Limb (tissue), 2 donors: ENCODE data around the gene S100P.
"Not testable (repeated sequence)": the region's sequence is repeated elsewhere in the genome, so short reads cannot be mapped to it uniquely, and the experiment has no call there.

Experiments used
- DNase-seq, 2 donors: peaks; one replicate each; pipeline ENCODE4 v3.0.0-alpha.2; 2016; ENCODE audit errors: extremely low spot score in 2 of 2

Gene S100P

DNA sequence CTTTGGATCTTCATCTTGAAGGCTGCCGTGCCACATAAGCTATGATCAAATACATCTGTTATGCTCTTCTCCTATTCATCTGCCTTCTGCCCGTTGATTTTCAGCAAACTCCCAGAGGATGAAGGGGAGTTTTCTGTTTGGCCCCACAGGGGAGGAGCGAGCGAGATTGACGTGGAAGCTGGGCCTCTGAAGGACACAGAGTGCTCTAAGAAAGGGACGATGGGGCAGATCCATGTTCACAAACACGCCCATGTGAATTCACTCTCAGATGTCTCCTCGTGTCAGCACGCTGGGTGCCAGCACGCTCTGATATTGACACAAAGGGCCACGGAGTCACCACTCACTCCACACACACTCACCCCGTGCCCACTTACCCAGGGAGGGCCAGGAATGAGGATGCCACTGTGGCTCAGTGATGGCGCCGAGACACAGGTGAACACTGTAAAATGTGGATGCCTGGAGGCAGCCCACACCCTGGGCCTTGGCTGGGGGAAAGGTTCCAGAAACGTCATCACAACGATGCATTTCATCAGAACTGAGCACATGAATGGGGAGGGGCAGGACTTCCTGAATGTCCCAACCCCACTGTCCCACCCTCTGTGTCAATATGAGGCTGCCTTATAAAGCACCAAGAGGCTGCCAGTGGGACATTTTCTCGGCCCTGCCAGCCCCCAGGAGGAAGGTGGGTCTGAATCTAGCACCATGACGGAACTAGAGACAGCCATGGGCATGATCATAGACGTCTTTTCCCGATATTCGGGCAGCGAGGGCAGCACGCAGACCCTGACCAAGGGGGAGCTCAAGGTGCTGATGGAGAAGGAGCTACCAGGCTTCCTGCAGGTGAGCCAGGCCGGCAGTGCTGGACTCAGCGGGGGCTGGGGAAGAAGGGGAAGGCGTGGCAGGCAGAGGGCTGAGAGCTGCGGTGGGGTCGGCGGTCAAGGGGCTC lies at the start of gene S100P:
S100P (plus strand) TSS at position 648 of the 946 bp plus-strand sequence; CDS start at position 703, 55 bp downstream.
- DNase-seq: no peak

DNA sequence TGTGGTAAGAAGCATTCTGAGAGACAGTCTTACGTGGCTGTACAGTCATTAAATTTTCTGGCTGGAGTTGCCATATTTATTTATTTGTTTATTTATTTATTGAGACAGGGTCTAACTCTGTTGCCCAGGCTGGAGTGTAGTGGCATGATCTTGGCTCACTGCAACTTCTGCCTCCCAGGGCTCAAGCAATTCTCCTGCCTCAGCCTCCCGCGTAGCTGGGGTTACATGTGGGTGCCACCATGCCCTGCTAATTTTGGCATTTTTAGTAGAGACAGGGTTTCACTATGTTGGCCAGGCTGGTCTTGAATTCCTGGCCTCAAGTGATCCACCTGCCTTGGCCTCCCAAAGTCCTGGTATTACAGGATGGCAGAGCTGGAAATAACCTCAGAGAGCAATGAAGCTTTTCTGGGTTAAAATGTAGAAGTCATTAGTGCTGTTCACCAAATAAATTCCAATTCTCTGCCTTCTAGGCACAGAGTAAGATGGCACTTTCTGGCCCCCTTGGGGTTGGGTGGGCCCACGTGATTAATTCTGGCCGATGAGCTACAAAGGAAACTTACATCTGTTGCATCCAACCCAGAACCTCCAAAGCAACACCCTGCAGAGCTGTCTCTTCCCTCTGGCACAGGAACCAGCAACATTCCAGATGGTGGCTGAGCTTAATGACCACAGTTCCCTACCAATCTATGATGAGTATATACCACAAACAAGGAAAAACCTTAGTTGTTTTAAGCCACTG lies 48.7 kb upstream of the S100P start:
- DNase-seq: no peak

DNA sequence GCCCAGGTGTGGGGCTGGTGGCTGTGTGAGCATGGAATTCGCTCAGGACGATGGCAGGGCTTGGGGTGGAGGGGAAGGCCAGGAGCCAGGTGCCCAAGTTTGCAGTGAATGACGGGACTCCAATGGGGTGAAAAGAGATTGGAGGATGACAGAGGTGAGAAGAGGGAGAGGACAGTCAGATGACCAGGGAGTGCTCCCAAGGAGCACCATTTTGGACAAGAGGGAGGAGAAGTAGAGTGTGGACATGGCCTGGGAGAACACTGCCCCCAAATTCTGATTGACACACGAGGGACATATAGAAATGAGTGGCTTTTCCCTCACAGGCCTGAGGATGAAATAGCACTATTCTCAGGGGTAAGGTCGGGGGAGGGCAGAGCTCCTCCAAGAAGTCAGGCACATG lies 46.5 kb upstream of the S100P start:
- no peak for DNase-seq

DNA sequence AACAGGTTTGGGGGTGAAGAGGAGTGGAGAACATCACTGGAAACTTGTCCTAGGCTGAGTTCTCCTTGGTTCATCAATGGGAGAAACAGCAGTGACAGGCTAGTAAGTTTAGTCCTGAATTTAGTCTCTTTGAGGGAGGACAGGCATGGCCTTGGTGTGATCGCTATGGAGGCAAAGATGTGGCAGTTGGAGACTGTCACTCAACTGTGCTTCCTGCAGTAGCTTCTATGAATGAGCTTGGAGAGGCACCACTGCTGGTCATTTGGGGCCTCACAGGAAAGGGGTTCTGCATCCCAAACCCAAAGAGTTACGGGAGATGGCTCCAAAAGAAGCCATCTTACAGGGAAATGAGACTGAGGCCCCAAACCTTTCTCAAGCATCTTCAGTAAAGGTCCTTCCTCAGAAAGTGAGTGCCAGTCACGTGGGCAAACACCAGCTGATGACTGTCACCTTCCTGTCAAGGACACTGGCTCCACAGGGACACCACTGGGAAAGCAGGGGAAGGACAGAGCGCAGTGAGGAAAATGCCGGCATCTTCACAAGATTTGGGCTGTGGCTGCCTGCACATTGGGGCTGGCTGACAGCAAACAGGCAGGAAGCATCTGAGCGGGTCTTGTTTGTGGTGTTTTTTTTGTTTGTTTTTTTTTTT lies 46.0 kb upstream of the S100P start:
- no peak for DNase-seq

DNA sequence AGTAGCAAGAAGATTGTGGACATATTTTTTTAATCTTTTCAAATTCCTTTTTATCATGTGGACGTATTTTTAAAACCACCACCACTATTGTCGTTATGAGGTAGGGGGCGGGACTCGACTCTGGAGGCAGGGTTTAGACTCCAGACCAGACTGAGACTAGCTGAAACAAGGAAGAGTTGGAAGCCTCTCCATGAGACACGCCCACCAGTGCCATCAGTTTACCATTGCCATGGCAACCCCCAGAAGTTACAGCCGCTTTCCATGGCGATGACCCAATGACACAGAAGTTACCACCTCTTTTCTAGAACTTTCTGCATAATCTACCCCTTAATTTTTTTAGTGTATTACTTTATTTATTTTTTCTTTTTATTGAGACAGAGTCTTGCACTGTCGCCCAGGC lies 44.5 kb upstream of the S100P start:
- DNase-seq: no peak

DNA sequence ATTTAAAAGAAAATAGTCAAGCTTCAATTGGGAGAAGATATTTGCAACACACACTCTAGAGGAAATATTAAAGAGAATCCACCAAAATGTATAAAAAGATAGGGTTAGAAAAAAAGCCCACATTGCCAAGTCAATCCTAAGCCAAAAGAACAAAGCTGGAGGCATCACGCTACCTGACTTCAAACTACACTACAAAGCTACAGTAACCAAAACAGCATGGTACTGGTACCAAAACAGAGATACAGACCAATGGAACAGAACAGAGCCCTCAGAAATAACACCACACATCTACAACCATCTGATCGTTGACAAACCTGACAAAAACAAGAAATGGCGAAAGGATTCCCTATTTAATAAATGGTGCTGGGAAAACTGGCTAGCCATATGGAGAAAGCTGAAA lies 39.5 kb upstream of the S100P start:
- DNase-seq: not testable (repeated sequence)

DNA sequence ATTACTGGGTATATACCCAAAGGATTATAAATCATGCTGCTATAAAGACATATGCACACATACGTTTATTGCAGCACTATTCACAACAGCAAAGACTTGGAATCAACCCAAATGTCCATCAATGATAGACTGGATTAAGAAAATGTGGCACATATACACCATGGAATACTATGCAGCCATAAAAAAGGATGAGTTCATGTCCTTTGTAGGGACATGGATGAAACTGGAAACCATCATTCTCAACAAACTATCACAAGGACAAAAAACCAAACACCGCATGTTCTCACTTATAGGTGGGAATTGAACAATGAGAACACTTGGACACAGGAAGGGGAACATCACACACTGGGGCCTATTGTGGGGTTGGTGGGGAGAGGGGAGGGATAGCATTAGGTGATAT lies 38.4 kb upstream of the S100P start:
- DNase-seq: not testable (repeated sequence)

DNA sequence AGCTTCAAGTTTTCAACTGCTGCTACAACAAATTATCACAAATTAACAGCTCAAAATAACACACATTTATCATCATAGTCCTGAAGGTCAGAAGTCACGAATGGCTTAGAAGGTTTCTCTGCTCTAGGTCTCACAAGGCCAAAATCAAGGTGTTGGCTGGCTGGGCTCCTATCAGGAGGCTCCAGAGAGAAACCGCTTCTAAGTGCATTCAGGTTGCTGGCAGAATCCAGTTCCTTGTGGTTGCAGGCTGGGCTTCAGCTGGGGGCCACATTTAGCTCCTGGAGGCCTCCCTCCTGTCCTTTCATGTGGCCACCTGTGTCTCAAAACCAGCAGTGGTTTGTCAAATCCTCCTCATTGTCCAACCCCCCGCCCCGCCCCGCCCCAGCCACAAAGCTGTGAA lies 37.8 kb upstream of the S100P start:
- DNase-seq: no peak

DNA sequence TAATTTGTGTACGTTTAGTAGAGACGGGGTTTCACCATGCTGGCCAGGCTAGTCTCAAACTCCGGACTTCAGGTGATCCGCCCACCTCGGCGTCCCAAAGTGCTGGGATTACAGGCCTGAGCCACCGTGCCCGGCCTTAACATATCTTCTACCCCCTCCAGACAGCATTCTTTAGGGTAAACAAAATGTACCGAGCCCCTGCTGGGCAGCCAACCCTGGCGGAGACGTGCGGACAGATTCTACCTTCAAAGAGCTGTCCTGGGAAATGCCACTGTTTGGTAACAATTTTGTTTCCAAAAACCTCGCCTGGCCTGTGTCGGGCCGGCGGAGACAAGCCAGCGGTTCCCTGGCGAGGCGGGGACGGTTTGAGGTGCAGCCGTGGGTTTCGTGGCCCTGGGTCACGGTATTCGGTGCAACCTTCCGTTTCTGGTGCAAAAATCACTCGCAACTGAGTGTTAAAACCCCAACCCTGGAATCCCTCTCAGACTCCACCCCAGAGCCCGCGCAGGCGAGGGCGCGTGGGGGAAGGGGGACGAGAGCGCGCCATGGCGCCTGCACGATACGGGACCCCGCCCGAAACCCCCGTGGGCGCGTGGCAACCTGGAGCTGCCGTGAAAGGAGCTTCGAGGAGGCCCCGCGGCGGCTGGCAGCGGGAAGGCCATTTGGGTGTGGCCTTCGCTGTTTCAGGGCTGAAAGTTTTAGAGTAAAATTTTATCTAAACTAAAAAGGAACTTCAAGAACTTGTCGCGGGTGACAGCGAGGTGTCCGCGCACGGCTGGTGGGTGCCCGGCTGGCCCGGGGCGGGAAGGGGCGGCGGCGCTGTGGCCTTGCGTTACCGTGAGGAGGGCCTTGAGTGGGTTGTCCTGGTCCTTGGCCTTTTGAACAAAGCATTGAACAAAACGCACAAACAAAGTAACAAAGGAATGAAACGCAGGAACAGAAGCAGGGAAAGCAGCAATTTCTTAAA lies 36.2 kb upstream of the S100P start:
- DNase-seq: no peak

DNA sequence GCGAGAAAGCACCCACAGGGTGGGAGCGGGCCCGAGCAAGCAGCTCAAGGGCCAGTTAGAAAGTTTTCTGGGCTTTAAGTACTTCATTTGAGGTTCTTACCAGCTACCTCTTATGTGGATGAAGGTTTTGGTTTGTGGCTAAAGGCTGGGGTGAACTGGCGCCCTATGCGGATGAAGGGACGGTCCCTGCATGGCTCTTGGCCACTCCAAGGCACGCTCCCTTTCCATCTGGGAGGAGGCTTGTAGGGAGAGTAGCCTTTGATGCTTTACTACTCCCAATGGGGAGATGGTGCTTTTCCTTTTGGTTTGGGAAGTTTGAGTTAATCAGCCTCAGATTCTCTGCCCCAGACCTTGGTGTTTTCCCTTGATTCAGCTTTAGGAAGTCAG lies 35.5 kb upstream of the S100P start:
- no peak for DNase-seq

DNA sequence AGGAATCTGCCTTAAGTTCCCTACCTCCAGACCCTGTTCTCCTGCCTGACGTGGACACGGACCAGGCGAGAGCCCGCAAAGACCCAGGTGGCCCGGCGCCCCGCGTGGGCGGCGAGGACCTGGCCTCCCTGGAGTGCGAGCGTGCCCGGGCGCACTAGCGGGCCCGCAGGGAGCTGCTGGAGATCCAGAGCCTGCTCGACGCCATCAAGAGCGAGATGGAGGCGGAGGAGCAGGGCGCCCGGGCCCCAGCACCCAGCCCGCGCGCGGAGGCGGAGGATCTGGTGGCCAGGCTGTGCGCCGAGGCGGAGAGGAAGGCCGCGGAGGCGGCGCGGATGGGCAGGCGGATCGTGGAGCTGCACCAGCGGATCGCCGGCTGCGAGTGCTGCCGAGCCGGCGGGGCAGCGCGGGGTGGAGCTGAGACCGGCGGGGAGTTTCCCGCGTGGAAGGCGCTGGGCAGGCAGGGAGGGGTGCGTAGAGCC lies 35.0 kb upstream of the S100P start:
- peak in 1 of 2 donors; percentile 59 for DNase-seq

DNA sequence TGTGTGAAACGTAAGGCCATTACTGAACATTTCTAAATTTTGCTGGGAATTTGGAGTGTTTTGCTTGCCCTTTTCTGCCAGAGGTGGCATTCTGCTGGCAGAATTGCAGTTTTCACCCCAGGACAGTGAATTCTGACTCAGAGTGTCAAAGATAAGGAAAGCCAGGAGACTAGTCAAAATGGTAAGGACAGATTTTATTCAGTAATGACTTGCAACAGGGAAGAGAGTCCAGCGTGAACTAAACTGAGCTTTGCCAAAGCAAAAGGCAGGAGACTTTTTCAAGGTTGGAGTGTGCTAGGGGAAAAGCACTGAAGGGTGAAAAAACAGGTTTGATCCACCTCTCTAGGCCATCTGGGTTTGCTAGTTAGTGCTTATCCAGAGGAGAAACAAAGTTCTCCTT lies 33.8 kb upstream of the S100P start:
- DNase-seq: no peak

DNA sequence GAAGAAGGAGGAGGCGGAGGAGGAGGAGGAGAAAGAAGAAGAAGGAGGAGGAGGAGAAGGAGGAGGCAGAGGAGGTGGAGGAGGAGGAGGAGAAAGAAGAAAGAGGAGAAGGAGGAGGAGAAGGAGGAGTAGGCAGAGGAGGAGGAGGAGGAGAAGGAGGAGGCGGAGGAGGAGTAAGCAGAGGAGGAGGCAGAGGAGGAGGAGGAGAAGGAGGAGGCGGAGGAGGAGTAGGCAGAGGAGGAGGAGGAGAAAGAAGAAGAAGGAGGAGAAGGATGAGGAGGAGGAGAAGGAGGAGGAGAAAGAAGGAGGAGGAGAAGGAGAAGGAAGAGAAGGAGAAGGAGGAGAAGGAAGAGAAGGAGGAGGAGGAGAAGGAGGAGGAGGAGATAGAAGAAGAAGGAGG lies 33.2 kb upstream of the S100P start:
- DNase-seq: no peak

DNA sequence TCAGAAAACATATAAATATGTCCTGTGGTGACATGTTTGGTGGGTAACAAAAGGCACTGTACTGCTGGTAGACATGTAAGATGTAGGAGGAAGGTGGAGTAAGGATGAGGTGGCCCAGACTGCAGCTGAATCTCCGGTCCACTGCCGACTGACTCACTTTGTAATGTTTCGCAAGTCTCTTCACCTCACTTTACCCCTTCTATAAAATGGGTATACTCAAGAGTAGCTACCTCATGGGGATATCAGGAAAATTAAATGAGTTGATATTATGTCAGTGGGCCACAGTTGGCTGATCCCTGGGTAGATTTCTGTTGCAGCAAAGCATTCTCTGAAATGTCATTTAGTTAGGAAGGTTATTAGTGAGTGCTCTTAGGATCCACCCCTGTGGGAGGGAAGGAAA lies 31.1 kb upstream of the S100P start:
- no peak for DNase-seq

DNA sequence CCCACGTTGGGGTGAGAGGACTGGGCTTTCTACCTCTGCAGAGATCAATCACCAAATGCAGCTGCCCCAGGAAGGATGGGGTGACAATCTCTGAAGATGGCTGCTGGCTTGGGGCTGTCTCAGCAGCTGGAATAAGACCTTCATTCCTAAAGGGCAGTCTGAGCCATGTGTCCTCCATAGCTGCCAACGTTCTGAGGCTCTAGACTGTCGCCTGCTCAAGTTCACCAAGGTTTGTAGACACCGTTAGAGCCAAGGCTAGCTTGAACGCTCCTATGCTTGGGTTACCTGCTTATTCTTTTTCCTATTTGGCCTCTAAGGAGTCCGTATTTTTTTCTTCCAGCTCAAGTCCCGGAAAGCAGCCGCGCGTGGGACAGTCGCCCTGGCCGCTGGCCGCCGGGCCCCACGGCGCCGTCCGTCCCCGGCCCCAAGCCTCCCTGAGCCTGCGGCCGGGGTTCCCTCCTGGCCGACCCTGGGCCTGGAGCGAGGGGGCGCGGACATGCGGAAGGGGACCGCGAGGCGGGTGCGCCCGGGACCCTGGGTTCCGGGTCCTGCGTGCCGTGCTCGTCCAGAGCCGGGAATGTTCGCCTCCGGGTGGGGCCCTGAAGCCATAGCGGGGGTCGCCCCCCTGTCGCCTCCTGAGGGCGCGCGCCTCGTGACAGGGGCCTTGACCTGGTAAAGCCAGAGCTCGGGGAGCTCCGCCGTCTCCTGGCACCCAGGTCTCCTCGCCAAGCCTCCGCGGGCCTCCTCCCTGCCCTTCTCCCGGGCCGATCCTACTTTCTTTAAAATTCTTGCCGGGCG lies 29.9 kb upstream of the S100P start:
- no peak for DNase-seq

DNA sequence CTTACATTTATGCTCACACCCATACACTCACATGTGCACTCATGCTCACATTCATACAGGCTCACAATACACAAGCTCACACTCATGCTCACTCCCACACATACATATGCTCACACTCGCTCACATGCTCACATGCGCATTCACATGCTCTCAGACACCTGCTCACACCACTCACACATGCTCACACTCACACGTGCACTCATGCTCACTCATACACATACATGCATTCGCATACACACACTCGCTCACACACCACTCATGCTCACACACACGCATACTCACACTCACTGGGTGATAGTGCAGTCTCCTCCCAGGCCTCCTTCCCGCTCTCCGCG lies 28.4 kb upstream of the S100P start:
- no peak for DNase-seq

DNA sequence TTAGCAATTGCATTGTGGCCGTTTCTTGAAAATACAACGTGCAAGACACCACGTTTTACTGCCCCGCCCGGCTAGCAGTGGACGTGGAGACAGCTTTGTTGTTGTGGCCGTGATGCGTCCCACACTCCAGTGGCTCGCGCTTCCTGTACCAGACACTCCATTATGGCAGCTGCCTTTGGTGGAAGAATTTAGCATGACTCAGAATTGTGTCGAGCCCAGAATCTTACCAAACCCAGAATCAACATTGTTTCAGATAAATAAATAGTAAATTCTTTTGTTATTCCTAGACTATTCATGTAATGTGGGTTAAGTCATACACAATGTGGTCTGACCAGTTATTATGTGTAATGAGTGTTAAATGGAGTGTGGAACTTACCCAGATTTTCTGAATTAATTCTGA lies 25.3 kb upstream of the S100P start:
- DNase-seq: no peak

DNA sequence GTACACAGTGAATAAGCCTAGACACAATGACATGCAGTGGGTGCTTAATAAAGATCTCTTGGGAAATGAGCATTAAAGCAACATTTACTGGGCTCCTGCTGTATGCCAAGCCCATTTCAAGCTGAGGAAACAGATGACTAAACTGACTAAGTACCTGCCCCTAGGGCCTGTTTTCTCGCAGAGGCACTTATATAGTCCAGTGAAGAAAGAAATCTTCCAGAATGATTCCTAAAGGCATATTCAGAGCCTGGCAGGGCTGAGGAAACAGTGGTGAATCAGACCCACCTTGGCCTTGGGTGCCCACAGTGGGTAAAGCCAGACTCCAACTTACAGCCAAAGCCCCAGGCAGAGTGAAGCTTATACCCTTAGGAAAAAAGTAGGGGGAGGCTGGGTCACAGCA lies 22.0 kb upstream of the S100P start:
- no peak for DNase-seq

DNA sequence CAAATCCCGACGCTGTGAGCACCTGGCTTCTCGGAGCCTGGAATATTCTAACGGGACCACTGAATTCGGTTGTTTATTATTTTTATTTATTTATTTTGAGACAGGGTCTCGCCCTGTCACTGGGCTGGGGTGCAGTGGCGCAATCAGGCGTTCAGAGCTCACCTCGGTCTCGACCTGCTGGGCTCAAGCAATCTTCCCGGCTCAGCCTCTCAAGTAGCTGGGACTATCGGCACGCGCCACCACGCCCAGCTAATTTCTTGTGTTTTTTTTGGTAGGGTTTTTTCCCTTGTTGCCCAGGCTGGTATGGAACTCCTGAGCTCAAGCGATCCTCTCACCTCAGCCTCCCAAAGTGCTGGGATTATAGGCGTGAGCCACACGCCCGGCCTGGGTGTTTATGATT lies 21.5 kb upstream of the S100P start:
- no peak for DNase-seq

DNA sequence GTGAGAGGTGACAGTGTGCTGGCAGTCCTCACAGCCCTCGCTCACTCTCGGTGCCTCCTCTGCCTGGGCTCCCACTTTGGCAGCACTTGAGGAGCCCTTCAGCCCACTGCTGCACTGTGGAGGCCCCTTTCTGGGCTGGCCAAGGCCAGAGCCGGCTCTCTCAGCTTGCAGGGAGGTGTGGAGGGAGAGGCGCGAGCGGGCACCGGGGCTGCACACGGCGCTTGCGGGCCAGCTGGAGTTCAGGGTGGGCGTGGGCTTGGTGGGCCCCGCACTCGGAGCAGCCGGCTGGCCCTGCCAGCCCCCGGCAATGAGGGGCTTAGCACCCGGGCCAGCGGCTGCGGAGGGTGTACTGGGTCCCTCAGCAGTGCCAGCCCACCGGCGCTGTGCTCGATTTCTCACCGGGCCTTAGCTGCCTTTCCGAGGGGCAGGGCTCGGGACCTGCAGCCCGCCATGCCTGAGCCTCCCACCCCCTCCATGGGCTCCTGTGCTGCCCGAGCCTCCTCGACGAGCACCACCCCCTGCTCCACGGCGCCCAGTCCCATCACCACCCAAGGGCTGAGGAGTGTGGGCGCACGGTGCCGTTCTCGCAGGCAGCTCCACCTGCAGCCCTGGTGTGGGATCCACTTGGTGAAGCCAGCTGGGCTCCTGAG lies 21.0 kb upstream of the S100P start:
- DNase-seq: not testable (repeated sequence)
